ENCODE data around the gene USP5. TPM values are rescaled to one million over a fixed set of nuclear protein-coding genes. Genes with fewer than 3 reads are reported as not detected.

Gene USP5
- total RNA-seq, 2 experiments from 2014 or later = 70.4 to 129 TPM

DNA sequence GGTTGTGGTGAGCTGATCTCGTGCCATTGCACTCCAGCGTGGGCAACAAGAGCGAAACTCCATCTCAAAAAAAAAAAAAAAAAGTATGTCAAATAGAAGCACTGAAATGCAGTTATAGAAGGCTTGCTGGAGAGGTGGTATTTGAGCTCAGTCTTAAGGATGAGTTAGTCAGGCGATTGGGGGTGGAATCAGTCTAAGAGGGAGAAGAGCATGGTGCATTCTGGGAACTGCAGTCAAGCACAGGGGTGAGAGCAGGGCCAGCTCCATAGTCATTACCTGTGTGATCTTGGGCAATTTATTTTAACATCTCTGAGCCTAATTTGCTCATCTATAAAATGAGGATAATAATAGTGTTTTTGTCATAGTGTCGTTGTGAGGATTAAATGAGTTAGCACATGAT is 17.1 kb upstream of the USP5 start:
- Histone ChIP-seq H3K4me1 (ENCODE audit: insufficient read depth, low read length, poor library complexity, severe bottlenecking) (peaks cover 21% of the 10 kb centered on the region), H2AFZ (ENCODE audit: low read length) (no peak overlapping the region), H3K27ac (ENCODE audit: low read depth, low read length, poor library complexity, severe bottlenecking) (no peak overlapping the region), H3K9me3 (ENCODE audit: low read length) (no peaks in the 10 kb centered on the region), H3K4me3 (ENCODE audit: low read depth, low read length, poor library complexity, severe bottlenecking) (no peak overlapping the region), H4K20me1 (ENCODE audit: insufficient read depth, low read length) (no peaks in the 10 kb centered on the region), H3K36me3 (ENCODE audit: insufficient read depth, low read length) (no peaks in the 10 kb centered on the region), H3K79me2 (ENCODE audit: insufficient read depth, low read depth, low read length) (no peaks in the 10 kb centered on the region), H3K9me2 (ENCODE audit: insufficient read depth, low read length) (no peaks in the 10 kb centered on the region), H3K4me2 (ENCODE audit: low read length) (no peak overlapping the region)
- DNase-seq (ENCODE audit: low spot score) = no peak
- intact Hi-C loops (cut with micrococcal nuclease; ENCODE audit: unreplicated experiment) = no loop called here
- TF ChIP-seq EZH2phosphoT487 (IDR thresholded peaks at IDR 0.05; ENCODE audit: borderline replicate concordance, low read depth, low read length) = no peak
- TF ChIP-seq, protein P1, sequence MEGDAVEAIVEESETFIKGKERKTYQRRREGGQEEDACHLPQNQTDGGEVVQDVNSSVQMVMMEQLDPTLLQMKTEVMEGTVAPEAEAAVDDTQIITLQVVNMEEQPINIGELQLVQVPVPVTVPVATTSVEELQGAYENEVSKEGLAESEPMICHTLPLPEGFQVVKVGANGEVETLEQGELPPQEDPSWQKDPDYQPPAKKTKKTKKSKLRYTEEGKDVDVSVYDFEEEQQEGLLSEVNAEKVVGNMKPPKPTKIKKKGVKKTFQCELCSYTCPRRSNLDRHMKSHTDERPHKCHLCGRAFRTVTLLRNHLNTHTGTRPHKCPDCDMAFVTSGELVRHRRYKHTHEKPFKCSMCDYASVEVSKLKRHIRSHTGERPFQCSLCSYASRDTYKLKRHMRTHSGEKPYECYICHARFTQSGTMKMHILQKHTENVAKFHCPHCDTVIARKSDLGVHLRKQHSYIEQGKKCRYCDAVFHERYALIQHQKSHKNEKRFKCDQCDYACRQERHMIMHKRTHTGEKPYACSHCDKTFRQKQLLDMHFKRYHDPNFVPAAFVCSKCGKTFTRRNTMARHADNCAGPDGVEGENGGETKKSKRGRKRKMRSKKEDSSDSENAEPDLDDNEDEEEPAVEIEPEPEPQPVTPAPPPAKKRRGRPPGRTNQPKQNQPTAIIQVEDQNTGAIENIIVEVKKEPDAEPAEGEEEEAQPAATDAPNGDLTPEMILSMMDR (conservative IDR thresholded peaks at IDR 0.05; ENCODE audit: low read length) = no peak
- ChIA-PET POLR2A (interaction anchor here (0.6 to 2.0 kb wide), 5 partner anchors 18 to 304 kb away, joined by 3 to 7 read pairs (median 3); partner anchors contain the start of gene MLF2), CTCF (ENCODE audit: unreplicated experiment) (interaction anchor here (0.6 kb wide), 1 partner anchor 34 kb away, joined by 3 read pairs; no protein-coding TSS in a partner anchor)
- no TSS peak for BruUV-seq (replicated peaks)

DNA sequence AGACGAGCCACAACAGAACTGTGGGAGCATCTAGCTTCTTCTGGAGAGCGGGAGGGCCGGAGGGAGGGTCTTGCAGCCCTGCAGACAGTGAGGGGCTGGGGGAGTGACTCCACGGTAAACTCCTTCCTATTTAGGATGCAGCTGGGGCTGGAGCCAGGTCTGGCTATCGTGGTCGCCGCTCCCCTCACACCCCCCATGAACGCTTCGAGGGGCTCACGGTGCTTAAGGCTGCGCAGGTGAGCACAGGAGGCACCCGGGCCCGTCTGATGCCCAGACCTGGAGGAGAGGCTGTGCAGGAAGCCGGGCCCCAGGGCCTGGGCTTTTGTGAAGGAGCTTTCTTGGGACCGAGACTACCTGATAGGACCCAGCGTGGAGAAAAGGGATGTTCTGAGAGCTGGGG is 15.1 kb upstream of the USP5 start:
- no peak for DNase-seq (ENCODE audit: low spot score)
- no peaks in the 10 kb centered on the region for H3K79me2 ChIP-seq (ENCODE audit: insufficient read depth, low read depth, low read length)
- POLR2A ChIA-PET = interaction anchor here (1.1 kb wide), 1 partner anchor 128 kb away, joined by 3 read pairs; no protein-coding TSS in a partner anchor
- no peak for TF ChIP-seq EZH2phosphoT487 (IDR thresholded peaks at IDR 0.05; ENCODE audit: borderline replicate concordance, low read depth, low read length)
- TF ChIP-seq, protein P1 (conservative IDR thresholded peaks at IDR 0.05; ENCODE audit: low read length) = no peak
- no peak overlapping the region for H3K4me2 ChIP-seq (ENCODE audit: low read length)
- H3K27ac ChIP-seq (ENCODE audit: low read depth, low read length, poor library complexity, severe bottlenecking) = no peak overlapping the region
- no TSS peak for BruUV-seq (replicated peaks)
- H3K36me3 ChIP-seq (ENCODE audit: insufficient read depth, low read length) = no peaks in the 10 kb centered on the region
- H3K4me3 ChIP-seq (ENCODE audit: low read depth, low read length, poor library complexity, severe bottlenecking) = no peak overlapping the region
- no peaks in the 10 kb centered on the region for H4K20me1 ChIP-seq (ENCODE audit: insufficient read depth, low read length)
- peaks cover 41% of the 10 kb centered on the region for H3K4me1 ChIP-seq (ENCODE audit: insufficient read depth, low read length, poor library complexity, severe bottlenecking)
- CTCF ChIA-PET (ENCODE audit: unreplicated experiment) = no interaction called here
- H3K9me2 ChIP-seq (ENCODE audit: insufficient read depth, low read length) = no peaks in the 10 kb centered on the region
- H2AFZ ChIP-seq (ENCODE audit: low read length) = no peak overlapping the region
- intact Hi-C loops (cut with micrococcal nuclease; ENCODE audit: unreplicated experiment) = no loop called here
- no peaks in the 10 kb centered on the region for H3K9me3 ChIP-seq (ENCODE audit: low read length)

DNA sequence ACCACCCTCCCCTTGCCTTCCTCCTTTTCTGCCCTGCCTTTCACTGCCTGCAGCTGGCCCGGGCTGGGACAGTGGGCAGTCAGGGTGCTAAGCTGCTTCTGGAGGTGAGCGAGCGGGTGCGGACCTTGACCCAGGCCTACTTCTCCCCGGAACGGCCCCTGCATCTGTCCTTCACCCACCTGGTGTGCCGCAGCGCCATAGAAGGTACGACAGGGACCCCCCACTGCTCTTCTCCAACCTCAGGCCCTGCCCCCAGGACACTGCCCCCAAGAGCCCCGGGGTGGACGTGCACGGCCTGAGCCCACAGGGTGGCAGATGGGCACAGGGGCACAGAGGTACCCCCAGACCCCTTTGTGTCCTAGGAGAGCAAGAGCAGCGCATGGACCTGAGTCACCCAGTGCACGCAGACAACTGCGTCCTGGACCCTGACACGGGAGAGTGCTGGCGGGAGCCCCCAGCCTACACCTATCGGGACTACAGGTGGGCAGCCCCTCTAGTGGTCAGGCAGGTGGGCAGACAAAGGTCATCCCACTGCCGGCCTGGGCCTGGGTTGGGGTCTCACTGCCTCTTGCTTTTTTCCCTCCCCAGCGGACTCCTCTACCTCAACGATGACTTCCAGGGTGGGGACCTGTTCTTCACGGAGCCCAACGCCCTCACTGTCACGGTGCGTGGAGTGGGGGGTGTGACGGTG is 14.4 kb upstream of the USP5 start:
- TF ChIP-seq, protein P1 (conservative IDR thresholded peaks at IDR 0.05; ENCODE audit: low read length) = no peak
- TF ChIP-seq EZH2phosphoT487 (IDR thresholded peaks at IDR 0.05; ENCODE audit: borderline replicate concordance, low read depth, low read length) = no peak
- no peak overlapping the region for H3K27ac ChIP-seq (ENCODE audit: low read depth, low read length, poor library complexity, severe bottlenecking)
- no peak overlapping the region for H3K4me2 ChIP-seq (ENCODE audit: low read length)
- no peak overlapping the region for H3K4me3 ChIP-seq (ENCODE audit: low read depth, low read length, poor library complexity, severe bottlenecking)
- no peaks in the 10 kb centered on the region for H3K79me2 ChIP-seq (ENCODE audit: insufficient read depth, low read depth, low read length)
- H2AFZ ChIP-seq (ENCODE audit: low read length) = no peak overlapping the region
- CTCF ChIA-PET (ENCODE audit: unreplicated experiment) = no interaction called here
- no peaks in the 10 kb centered on the region for H3K9me2 ChIP-seq (ENCODE audit: insufficient read depth, low read length)
- DNase-seq (ENCODE audit: low spot score) = no peak
- intact Hi-C loops (cut with micrococcal nuclease; ENCODE audit: unreplicated experiment) = no loop called here
- no TSS peak for BruUV-seq (replicated peaks)
- H3K36me3 ChIP-seq (ENCODE audit: insufficient read depth, low read length) = no peaks in the 10 kb centered on the region
- H3K9me3 ChIP-seq (ENCODE audit: low read length) = no peaks in the 10 kb centered on the region
- H3K4me1 ChIP-seq (ENCODE audit: insufficient read depth, low read length, poor library complexity, severe bottlenecking) = peaks cover 42% of the 10 kb centered on the region
- H4K20me1 ChIP-seq (ENCODE audit: insufficient read depth, low read length) = no peaks in the 10 kb centered on the region
- POLR2A ChIA-PET = interaction anchor here (1.1 kb wide), 1 partner anchor 129 kb away, joined by 3 read pairs; no protein-coding TSS in a partner anchor

Measured in OCI-LY7 (cell line).